ENCODE data around the gene ALOX15B. TPM values are rescaled to one million over a fixed set of nuclear protein-coding genes. Genes with fewer than 3 reads are reported as not detected.

ALOX15B gene
- total and polyA plus RNA-seq, 2 donors = 0.24 to 5.1 TPM

DNA sequence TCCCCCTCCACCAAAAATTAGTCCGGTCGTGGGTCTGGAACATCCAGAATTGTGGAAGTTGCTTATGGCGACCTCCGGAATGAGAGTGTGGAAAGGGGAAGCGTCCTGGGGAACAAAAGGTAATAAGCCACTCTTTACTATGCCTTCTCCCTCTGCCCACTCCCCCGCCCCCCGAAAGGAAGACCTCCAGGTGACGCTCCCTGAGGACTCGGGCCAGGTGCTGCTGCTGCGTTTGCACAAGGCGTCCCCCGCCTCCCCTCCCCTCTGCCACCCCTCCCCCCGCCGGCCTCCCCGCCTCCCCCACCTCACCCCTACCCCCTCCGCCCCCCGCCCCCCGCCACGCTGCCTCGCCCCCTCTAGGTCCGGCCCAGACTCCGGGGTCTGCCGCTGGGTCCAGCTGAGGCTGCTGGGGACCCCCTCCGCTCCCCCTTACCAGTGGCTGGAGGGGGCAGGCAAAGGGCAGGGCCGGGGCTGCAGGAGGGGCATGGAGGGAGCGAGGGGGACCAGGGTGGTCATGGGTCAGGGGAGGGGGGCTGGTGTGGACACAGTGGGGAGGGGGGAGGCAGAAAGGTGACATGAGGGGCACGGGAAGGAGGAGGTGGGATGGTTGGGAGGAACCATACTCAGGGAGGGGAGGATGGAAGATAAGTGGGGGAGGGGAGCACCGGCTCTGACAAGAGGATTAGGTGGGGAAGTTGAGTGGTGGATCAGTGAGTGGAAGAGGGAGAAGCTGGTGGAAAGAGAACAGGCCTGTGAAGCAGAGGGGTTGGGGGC, 25.1 kb downstream of the ALOX15B start:
- H3K27ac ChIP-seq (ENCODE audit: low read depth in 1 of 2, low read length in 1 of 2) = no peak overlapping the region
- no peaks in the 10 kb centered on the region for H3K9me3 ChIP-seq (ENCODE audit: control insufficient read depth in 2 of 2, insufficient read depth in 1 of 2, low read length in 1 of 2)
- 11% methylated on average over 28 of the region's 28 CpGs for WGBS
- no peaks in the 10 kb centered on the region for H3K4me1 ChIP-seq (ENCODE audit: control insufficient read depth in 2 of 2, insufficient read depth in 2 of 2, low read length in 2 of 2)
- no peaks in the 10 kb centered on the region for H3K36me3 ChIP-seq (ENCODE audit: control insufficient read depth in 2 of 2, insufficient read depth in 2 of 2, low read length in 1 of 2)
- DNase-seq (ENCODE audit: low read depth in 6 of 9, low spot score in 9 of 9) = no peak
- peaks cover 33 to 90% of the 10 kb centered on the region in 2 donors for H3K27me3 ChIP-seq (ENCODE audit: control insufficient read depth in 2 of 2, insufficient read depth in 1 of 2, low read length in 1 of 2)
- H3K4me3 ChIP-seq (ENCODE audit: low read length in 2 of 2) = no peak overlapping the region

DNA sequence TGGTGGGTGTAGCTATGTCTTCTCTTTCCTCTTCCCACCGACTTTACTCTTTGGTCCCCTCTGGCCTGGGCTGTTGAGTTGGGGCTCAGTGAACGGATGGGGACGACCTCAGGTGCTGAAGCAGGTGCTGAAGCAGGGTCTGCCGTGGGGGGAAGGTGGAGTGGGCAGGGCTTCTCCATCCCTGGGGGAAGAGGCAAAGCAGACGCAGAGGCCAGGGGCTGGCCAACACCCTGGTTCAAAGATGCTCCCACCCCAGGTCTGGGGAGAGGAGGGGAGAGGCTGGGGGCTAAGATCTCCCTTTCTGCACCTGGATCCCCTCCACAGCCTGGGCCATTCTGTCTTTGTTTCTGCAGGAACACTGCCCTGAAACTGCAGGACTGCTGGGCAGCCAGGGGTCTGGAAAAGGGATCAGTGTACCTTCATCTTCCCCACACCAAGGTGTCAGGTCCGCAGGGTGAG, 25.7 kb downstream of the ALOX15B start:
- H3K4me3 ChIP-seq (ENCODE audit: low read length in 2 of 2) = no peak overlapping the region
- DNase-seq (ENCODE audit: low read depth in 6 of 9, low spot score in 9 of 9) = no peak
- H3K9me3 ChIP-seq (ENCODE audit: control insufficient read depth in 2 of 2, insufficient read depth in 1 of 2, low read length in 1 of 2) = no peaks in the 10 kb centered on the region
- H3K36me3 ChIP-seq (ENCODE audit: control insufficient read depth in 2 of 2, insufficient read depth in 2 of 2, low read length in 1 of 2) = no peaks in the 10 kb centered on the region
- peaks cover 34 to 90% of the 10 kb centered on the region in 2 donors for H3K27me3 ChIP-seq (ENCODE audit: control insufficient read depth in 2 of 2, insufficient read depth in 1 of 2, low read length in 1 of 2)
- H3K4me1 ChIP-seq (ENCODE audit: control insufficient read depth in 2 of 2, insufficient read depth in 2 of 2, low read length in 2 of 2) = no peaks in the 10 kb centered on the region
- 59% methylated on average over 6 of the region's 6 CpGs for WGBS
- H3K27ac ChIP-seq (ENCODE audit: low read depth in 1 of 2, low read length in 1 of 2) = no peak overlapping the region

DNA sequence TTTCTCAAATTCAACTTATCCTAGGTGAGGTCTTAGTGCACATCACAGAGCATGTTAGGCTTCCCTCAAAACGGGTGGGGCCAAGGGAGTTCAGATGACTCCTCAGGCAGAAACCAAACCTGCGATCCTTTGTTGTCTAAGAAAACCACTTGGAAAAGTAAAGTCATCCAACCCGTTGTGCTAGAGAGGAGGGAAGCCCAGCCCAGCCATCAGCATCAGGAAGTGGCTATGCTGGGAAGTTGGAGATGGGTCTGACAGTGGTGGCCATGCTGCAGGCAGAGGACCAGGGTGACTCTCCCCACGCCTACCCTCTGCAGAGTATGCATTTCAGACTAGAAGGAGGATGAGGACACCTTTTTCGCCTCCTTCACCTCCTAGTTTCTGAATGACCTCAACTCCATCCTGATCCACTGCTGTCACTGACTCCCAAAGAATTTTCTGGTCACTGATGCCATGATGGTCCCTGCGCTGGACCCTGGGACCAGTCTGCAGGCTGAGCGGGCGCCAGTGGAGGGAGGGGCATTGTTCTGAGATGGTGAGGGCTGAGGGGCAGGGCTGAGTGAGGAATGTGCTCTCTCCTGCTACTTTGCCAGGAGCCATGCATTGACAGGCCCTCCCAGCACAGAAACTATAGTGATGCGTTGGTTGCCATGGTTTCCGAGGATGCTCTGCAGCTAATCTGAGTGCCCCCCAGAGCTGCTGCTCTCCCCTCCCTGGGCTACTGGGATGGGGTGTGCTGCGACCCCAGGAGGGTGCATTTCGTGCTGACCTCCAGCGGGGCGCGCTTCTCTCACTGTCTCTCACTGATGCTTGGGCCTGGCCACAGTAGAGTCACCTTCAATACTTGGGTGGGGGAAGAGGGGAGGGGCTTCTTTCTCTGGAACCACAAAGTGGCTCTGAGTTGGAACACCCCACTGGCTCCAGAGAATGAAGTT, 28.2 kb downstream of the ALOX15B start:
- Histone ChIP-seq H3K9me3 (ENCODE audit: control insufficient read depth in 2 of 2, insufficient read depth in 1 of 2, low read length in 1 of 2) (no peaks in the 10 kb centered on the region), H3K4me1 (ENCODE audit: control insufficient read depth in 2 of 2, insufficient read depth in 2 of 2, low read length in 2 of 2) (peaks cover under 1 to 3% of the 10 kb centered on the region in 2 donors), H3K36me3 (ENCODE audit: control insufficient read depth in 2 of 2, insufficient read depth in 2 of 2, low read length in 1 of 2) (no peaks in the 10 kb centered on the region), H3K27me3 (ENCODE audit: control insufficient read depth in 2 of 2, insufficient read depth in 1 of 2, low read length in 1 of 2) (peaks cover 31 to 90% of the 10 kb centered on the region in 2 donors), H3K27ac (ENCODE audit: low read depth in 1 of 2, low read length in 1 of 2) (no peak overlapping the region), H3K4me3 (ENCODE audit: low read length in 2 of 2) (no peak overlapping the region)
- WGBS = 90% methylated on average over 15 of the region's 15 CpGs
- no peak for DNase-seq (ENCODE audit: low read depth in 6 of 9, low spot score in 9 of 9)

DNA sequence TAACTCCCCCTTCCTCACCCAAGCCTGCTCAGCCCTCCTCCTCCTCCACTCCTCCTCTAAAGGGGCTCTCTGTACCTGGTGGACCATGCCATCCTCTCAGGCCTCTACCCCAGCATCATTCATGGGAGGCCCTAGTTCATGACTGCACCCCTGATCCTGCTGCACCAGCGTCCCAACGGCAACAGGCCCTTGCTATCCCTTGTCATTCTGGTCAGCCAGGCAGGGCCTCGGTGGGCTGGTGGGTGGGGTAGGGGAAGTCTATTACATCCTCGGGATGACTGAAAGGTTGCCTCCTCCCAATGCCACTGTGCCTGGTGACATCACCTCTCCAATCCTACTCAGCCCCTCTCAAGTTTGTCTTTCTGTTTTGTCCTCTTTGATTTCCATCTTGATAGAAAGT, 28.9 kb downstream of the ALOX15B start:
- Histone ChIP-seq H3K9me3 (ENCODE audit: control insufficient read depth in 2 of 2, insufficient read depth in 1 of 2, low read length in 1 of 2) (peaks cover under 1 to 1% of the 10 kb centered on the region in 2 donors), H3K4me1 (ENCODE audit: control insufficient read depth in 2 of 2, insufficient read depth in 2 of 2, low read length in 2 of 2) (peaks cover 7 to 8% of the 10 kb centered on the region in 2 donors), H3K27me3 (ENCODE audit: control insufficient read depth in 2 of 2, insufficient read depth in 1 of 2, low read length in 1 of 2) (peaks cover 30 to 90% of the 10 kb centered on the region in 2 donors), H3K27ac (ENCODE audit: low read depth in 1 of 2, low read length in 1 of 2) (no peak overlapping the region), H3K36me3 (ENCODE audit: control insufficient read depth in 2 of 2, insufficient read depth in 2 of 2, low read length in 1 of 2) (no peaks in the 10 kb centered on the region), H3K4me3 (ENCODE audit: low read length in 2 of 2) (no peak overlapping the region)
- WGBS = 82% methylated on average over 4 of the region's 4 CpGs
- DNase-seq (ENCODE audit: low read depth in 6 of 9, low spot score in 9 of 9) = no peak

DNA sequence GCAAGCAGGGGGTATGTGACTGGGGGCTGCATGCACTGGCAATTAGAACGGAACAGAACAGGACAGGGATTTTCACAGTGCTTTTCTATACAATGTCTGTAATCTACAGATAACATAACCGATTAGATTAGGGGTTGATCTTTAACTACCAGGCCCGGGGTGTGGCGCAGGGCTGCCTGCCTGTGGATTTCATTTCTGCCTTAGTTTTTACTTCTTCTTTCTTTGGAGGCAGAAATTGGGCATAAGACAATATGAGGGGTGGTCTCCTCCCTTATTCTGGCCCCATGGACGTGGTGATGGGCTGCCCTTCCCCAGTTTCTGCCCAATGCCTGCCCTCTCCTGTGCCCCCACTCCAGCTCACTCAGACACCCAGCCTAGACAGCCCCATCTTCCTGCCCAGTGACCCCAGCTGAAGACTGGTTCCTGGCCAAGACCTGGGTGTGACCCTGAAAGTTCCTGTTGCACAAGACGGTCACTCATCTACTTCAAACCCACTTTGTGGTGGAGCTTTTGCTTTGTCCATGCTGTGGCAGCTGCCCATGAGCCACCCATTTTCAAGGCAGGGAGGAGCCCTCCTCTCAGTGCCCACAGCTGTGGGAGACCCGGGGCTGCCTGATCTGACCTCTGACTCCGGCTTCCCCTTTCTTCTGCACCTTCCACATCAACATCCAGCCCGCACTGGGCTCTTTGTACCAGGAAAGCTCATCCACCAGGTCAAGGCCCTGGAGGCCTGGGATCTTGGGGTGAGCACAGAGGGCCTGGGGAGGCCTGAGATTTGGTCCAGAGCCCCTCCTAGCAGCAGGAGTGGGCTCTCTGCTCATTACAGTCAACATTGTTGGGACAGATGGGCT, 30.1 kb downstream of the ALOX15B start:
- no peak for DNase-seq (ENCODE audit: low read depth in 6 of 9, low spot score in 9 of 9)
- Histone ChIP-seq H3K4me1 (ENCODE audit: control insufficient read depth in 2 of 2, insufficient read depth in 2 of 2, low read length in 2 of 2) (peaks cover 13 to 18% of the 10 kb centered on the region in 2 donors), H3K27ac (ENCODE audit: low read depth in 1 of 2, low read length in 1 of 2) (no peak overlapping the region), H3K36me3 (ENCODE audit: control insufficient read depth in 2 of 2, insufficient read depth in 2 of 2, low read length in 1 of 2) (no peaks in the 10 kb centered on the region), H3K9me3 (ENCODE audit: control insufficient read depth in 2 of 2, insufficient read depth in 1 of 2, low read length in 1 of 2) (peaks cover 1 to 3% of the 10 kb centered on the region in 2 donors), H3K4me3 (ENCODE audit: low read length in 2 of 2) (no peak overlapping the region), H3K27me3 (ENCODE audit: control insufficient read depth in 2 of 2, insufficient read depth in 1 of 2, low read length in 1 of 2) (peaks cover 35 to 90% of the 10 kb centered on the region in 2 donors)
- 88% methylated on average over 9 of the region's 9 CpGs for WGBS

DNA sequence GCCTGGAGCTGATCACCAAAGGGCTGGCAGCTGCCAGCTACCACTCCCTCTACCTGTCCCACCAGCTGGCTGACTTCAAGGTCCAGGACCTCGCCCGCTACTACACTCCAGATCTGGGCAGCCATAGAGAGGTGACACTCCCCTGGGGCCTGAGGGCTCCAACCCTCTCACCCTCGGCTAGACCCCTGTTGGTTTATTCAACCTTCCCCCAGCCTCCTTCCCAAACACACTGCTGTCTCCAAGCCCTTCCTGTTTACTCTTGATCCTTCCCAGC, 30.7 kb downstream of the ALOX15B start:
- peaks cover 13 to 18% of the 10 kb centered on the region in 2 donors for H3K4me1 ChIP-seq (ENCODE audit: control insufficient read depth in 2 of 2, insufficient read depth in 2 of 2, low read length in 2 of 2)

DNA sequence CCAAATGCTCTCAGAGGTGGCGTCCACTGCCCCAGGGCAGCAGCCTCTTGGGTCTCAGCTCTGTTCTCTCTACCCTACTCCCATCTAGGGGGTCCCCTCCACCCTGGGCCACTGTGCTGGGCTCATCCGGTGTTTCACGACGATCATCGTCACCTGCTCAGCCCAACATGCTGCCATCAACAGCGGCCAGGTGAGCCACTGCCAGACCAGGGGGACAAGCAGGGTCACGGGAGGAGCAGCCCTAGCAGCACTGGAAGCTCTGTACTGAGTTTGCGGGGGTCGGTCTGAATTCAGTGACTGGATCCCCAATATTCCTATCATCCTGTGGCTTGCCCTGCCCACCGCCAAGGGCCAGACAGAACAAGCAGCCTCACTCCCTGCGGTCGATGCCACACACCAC, 32.6 kb downstream of the ALOX15B start:
- Histone ChIP-seq H3K4me3 (ENCODE audit: low read length in 2 of 2) (no peak overlapping the region), H3K9me3 (ENCODE audit: control insufficient read depth in 2 of 2, insufficient read depth in 1 of 2, low read length in 1 of 2) (peaks cover 1 to 3% of the 10 kb centered on the region in 2 donors), H3K27me3 (ENCODE audit: control insufficient read depth in 2 of 2, insufficient read depth in 1 of 2, low read length in 1 of 2) (peaks cover 44 to 93% of the 10 kb centered on the region in 2 donors), H3K4me1 (ENCODE audit: control insufficient read depth in 2 of 2, insufficient read depth in 2 of 2, low read length in 2 of 2) (peaks cover 13 to 18% of the 10 kb centered on the region in 2 donors), H3K36me3 (ENCODE audit: control insufficient read depth in 2 of 2, insufficient read depth in 2 of 2, low read length in 1 of 2) (no peaks in the 10 kb centered on the region), H3K27ac (ENCODE audit: low read depth in 1 of 2, low read length in 1 of 2) (no peak overlapping the region)
- no peak for DNase-seq (ENCODE audit: low read depth in 6 of 9, low spot score in 9 of 9)
- WGBS = 91% methylated on average over 12 of the region's 12 CpGs

More for the DNA sequence above, 30.7 kb downstream of the ALOX15B start:
- DNase-seq (ENCODE audit: low read depth in 6 of 9, low spot score in 9 of 9) = no peak
- H3K27ac ChIP-seq (ENCODE audit: low read depth in 1 of 2, low read length in 1 of 2) = no peak overlapping the region
- no peaks in the 10 kb centered on the region for H3K36me3 ChIP-seq (ENCODE audit: control insufficient read depth in 2 of 2, insufficient read depth in 2 of 2, low read length in 1 of 2)
- H3K27me3 ChIP-seq (ENCODE audit: control insufficient read depth in 2 of 2, insufficient read depth in 1 of 2, low read length in 1 of 2) = peaks cover 37 to 90% of the 10 kb centered on the region in 2 donors
- 94% methylated on average over 3 of the region's 3 CpGs for WGBS
- H3K4me3 ChIP-seq (ENCODE audit: low read length in 2 of 2) = no peak overlapping the region
- H3K9me3 ChIP-seq (ENCODE audit: control insufficient read depth in 2 of 2, insufficient read depth in 1 of 2, low read length in 1 of 2) = peaks cover 1 to 3% of the 10 kb centered on the region in 2 donors

DNA sequence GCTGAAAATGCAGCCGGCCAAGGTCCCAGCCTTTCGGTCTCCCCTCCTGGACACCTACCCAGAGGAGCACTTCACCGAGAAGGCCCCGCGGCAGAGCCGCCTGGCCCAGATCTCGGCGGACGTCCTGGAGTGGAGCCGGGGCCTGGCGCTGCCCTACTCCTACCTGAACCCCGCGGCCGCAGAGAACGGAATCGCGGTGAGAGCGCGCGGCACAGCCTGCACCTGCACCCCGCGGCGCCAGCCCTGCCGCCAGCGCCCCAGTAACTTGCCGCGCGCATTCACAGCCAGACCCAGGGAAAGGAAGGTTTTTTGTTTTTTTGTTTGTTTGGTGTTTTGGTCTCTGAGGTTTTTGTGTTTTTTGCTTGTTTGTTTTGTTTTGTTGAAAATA, 33.5 kb downstream of the ALOX15B start:
- H3K4me3 ChIP-seq (ENCODE audit: low read length in 2 of 2) = peak overlapping the region in 1 of 2 donors; percentile 6
- DNase-seq (ENCODE audit: low read depth in 6 of 9, low spot score in 9 of 9) = no peak
- H3K4me1 ChIP-seq (ENCODE audit: control insufficient read depth in 2 of 2, insufficient read depth in 2 of 2, low read length in 2 of 2) = peaks cover 13 to 18% of the 10 kb centered on the region in 2 donors
- WGBS = 7% methylated on average over 28 of the region's 28 CpGs
- H3K27ac ChIP-seq (ENCODE audit: low read depth in 1 of 2, low read length in 1 of 2) = no peak overlapping the region
- H3K36me3 ChIP-seq (ENCODE audit: control insufficient read depth in 2 of 2, insufficient read depth in 2 of 2, low read length in 1 of 2) = no peaks in the 10 kb centered on the region
- H3K27me3 ChIP-seq (ENCODE audit: control insufficient read depth in 2 of 2, insufficient read depth in 1 of 2, low read length in 1 of 2) = peaks cover 44 to 93% of the 10 kb centered on the region in 2 donors
- peaks cover 1 to 3% of the 10 kb centered on the region in 2 donors for H3K9me3 ChIP-seq (ENCODE audit: control insufficient read depth in 2 of 2, insufficient read depth in 1 of 2, low read length in 1 of 2)
